ENCODE data around the gene CEP350. TPM values are rescaled to one million over a fixed set of nuclear protein-coding genes. Genes with fewer than 3 reads are reported as not detected.

Gene CEP350
- total RNA-seq, 2 experiments from 2014 or later = 59.3 to 65.1 TPM

- Mint-ChIP-seq H3K4me3 (no peak overlapping the region), H3K9me3 (ENCODE audit: insufficient read depth) (no peaks in the 10 kb centered on the region), H3K27ac (no peak overlapping the region), H3K36me3 (ENCODE audit: low read depth) (no peaks in the 10 kb centered on the region), H3K27me3 (ENCODE audit: low read depth) (peaks cover 29% of the 10 kb centered on the region), H3K4me1 (ENCODE audit: low read depth) (peaks cover 5% of the 10 kb centered on the region)
- no peak for ATAC-seq
- DNase-seq = no peak
- ChIA-PET CTCF (interaction anchor here (1.2 to 1.5 kb wide), 2 partner anchors 42 to 43 kb away, joined by 3 to 4 read pairs; no protein-coding TSS in a partner anchor), POLR2A (no interaction called here)
Measured at GRCh38 chr1:180136331-180136967, 181.8 kb downstream of the CEP350 start.

- no peak for DNase-seq
- H3K27me3 Mint-ChIP-seq (ENCODE audit: low read depth) = peaks cover 26% of the 10 kb centered on the region
- no peaks in the 10 kb centered on the region for H3K36me3 Mint-ChIP-seq (ENCODE audit: low read depth)
- no peaks in the 10 kb centered on the region for H3K4me1 Mint-ChIP-seq (ENCODE audit: low read depth)
- POLR2A ChIA-PET = no interaction called here
- H3K27ac Mint-ChIP-seq = no peak overlapping the region
- CTCF ChIA-PET = interaction anchor here (1.5 kb wide), 1 partner anchor 42 kb away, joined by 3 read pairs; no protein-coding TSS in a partner anchor
- no peak for ATAC-seq
- no peak overlapping the region for H3K4me3 Mint-ChIP-seq
- no peaks in the 10 kb centered on the region for H3K9me3 Mint-ChIP-seq (ENCODE audit: insufficient read depth)
Measured at GRCh38 chr1:180136968-180137356, 182.4 kb downstream of the CEP350 start.

- no peak overlapping the region for H3K4me3 Mint-ChIP-seq
- no peaks in the 10 kb centered on the region for H3K36me3 Mint-ChIP-seq (ENCODE audit: low read depth)
- peaks cover 32% of the 10 kb centered on the region for H3K27me3 Mint-ChIP-seq (ENCODE audit: low read depth)
- CTCF ChIA-PET = interaction anchor here (1.5 kb wide), 1 partner anchor 42 kb away, joined by 3 read pairs; no protein-coding TSS in a partner anchor
- no peak for DNase-seq
- POLR2A ChIA-PET = interaction anchor here (1.0 kb wide), 1 partner anchor 16 kb away, joined by 3 read pairs; the partner anchor contains the start of gene QSOX1
- no peak for ATAC-seq
- no peak overlapping the region for H3K27ac Mint-ChIP-seq
- no peaks in the 10 kb centered on the region for H3K4me1 Mint-ChIP-seq (ENCODE audit: low read depth)
- H3K9me3 Mint-ChIP-seq (ENCODE audit: insufficient read depth) = no peaks in the 10 kb centered on the region
Measured at GRCh38 chr1:180137776-180138175, 183.2 kb downstream of the CEP350 start.

GRCh38 chr1:180141381-180141934 is 186.8 kb downstream of the CEP350 start:
- Mint-ChIP-seq H3K27ac (no peak overlapping the region), H3K4me3 (no peak overlapping the region), H3K36me3 (ENCODE audit: low read depth) (no peaks in the 10 kb centered on the region), H3K27me3 (ENCODE audit: low read depth) (peaks cover 32% of the 10 kb centered on the region), H3K4me1 (ENCODE audit: low read depth) (no peaks in the 10 kb centered on the region), H3K9me3 (ENCODE audit: insufficient read depth) (no peaks in the 10 kb centered on the region)
- ChIA-PET CTCF (no interaction called here), POLR2A (no interaction called here)
- DNase-seq (no peak), ATAC-seq (no peak)

- Mint-ChIP-seq H3K36me3 (ENCODE audit: low read depth) (no peaks in the 10 kb centered on the region), H3K4me3 (no peak overlapping the region), H3K4me1 (ENCODE audit: low read depth) (no peaks in the 10 kb centered on the region), H3K27ac (no peak overlapping the region), H3K9me3 (ENCODE audit: insufficient read depth) (no peaks in the 10 kb centered on the region), H3K27me3 (ENCODE audit: low read depth) (peaks cover 21% of the 10 kb centered on the region)
- ChIA-PET CTCF (no interaction called here), POLR2A (interaction anchor here (0.9 kb wide), 1 partner anchor 10 kb away, joined by 3 read pairs; no protein-coding TSS in a partner anchor)
- ATAC-seq (no peak), DNase-seq (no peak)
Measured at GRCh38 chr1:180143359-180143758, 188.7 kb downstream of the CEP350 start.

- Mint-ChIP-seq H3K27me3 (ENCODE audit: low read depth) (peaks cover 20% of the 10 kb centered on the region), H3K36me3 (ENCODE audit: low read depth) (no peaks in the 10 kb centered on the region), H3K4me1 (ENCODE audit: low read depth) (no peaks in the 10 kb centered on the region), H3K27ac (no peak overlapping the region), H3K4me3 (no peak overlapping the region), H3K9me3 (ENCODE audit: insufficient read depth) (no peaks in the 10 kb centered on the region)
- ATAC-seq (no peak), DNase-seq (no peak)
- CTCF ChIA-PET = interaction anchor here (1.0 kb wide), 1 partner anchor 34 kb away, joined by 3 read pairs; no protein-coding TSS in a partner anchor
- POLR2A ChIA-PET = interaction anchor here (0.9 kb wide), 1 partner anchor 9 kb away, joined by 4 read pairs; no protein-coding TSS in a partner anchor
Measured at GRCh38 chr1:180144659-180145357, 190.2 kb downstream of the CEP350 start.

GRCh38 chr1:180145446-180145845 is 190.8 kb downstream of the CEP350 start:
- CTCF ChIA-PET = interaction anchor here (1.0 kb wide), 1 partner anchor 33 kb away, joined by 3 read pairs; no protein-coding TSS in a partner anchor
- ATAC-seq = no peak
- POLR2A ChIA-PET = interaction anchor here (0.9 to 1.3 kb wide), 2 partner anchors 8 to 9 kb away, joined by 4 read pairs; partner anchors contain the start of gene QSOX1
- Mint-ChIP-seq H3K9me3 (ENCODE audit: insufficient read depth) (no peaks in the 10 kb centered on the region), H3K36me3 (ENCODE audit: low read depth) (no peaks in the 10 kb centered on the region), H3K4me1 (ENCODE audit: low read depth) (no peaks in the 10 kb centered on the region), H3K4me3 (no peak overlapping the region), H3K27ac (no peak overlapping the region), H3K27me3 (ENCODE audit: low read depth) (peaks cover 20% of the 10 kb centered on the region)
- no peak for DNase-seq

- Mint-ChIP-seq H3K27ac (no peak overlapping the region), H3K36me3 (ENCODE audit: low read depth) (no peaks in the 10 kb centered on the region), H3K9me3 (ENCODE audit: insufficient read depth) (no peaks in the 10 kb centered on the region), H3K4me1 (ENCODE audit: low read depth) (peaks cover 25% of the 10 kb centered on the region), H3K27me3 (ENCODE audit: low read depth) (no peaks in the 10 kb centered on the region), H3K4me3 (no peak overlapping the region)
- DNase-seq (no peak), ATAC-seq (no peak)
- CTCF ChIA-PET = no interaction called here
- POLR2A ChIA-PET = no interaction called here
Measured at GRCh38 chr1:180150982-180151381, 196.4 kb downstream of the CEP350 start.

- ATAC-seq = no peak
- Mint-ChIP-seq H3K4me1 (ENCODE audit: low read depth) (peaks cover 30% of the 10 kb centered on the region), H3K27me3 (ENCODE audit: low read depth) (no peaks in the 10 kb centered on the region), H3K9me3 (ENCODE audit: insufficient read depth) (no peaks in the 10 kb centered on the region), H3K4me3 (no peak overlapping the region), H3K27ac (no peak overlapping the region), H3K36me3 (ENCODE audit: low read depth) (no peaks in the 10 kb centered on the region)
- POLR2A ChIA-PET = no interaction called here
- CTCF ChIA-PET = no interaction called here
- no peak for DNase-seq
Measured at GRCh38 chr1:180151508-180151907, 196.9 kb downstream of the CEP350 start.

GRCh38 chr1:180152588-180152987 is 198.0 kb downstream of the CEP350 start:
- ATAC-seq = no peak
- POLR2A ChIA-PET = interaction anchor here (2.6 kb wide), 1 partner anchor 270 kb away, joined by 13 read pairs; the partner anchor contains the start of gene TOR1AIP1
- no peaks in the 10 kb centered on the region for H3K36me3 Mint-ChIP-seq (ENCODE audit: low read depth)
- no peak overlapping the region for H3K4me3 Mint-ChIP-seq
- H3K9me3 Mint-ChIP-seq (ENCODE audit: insufficient read depth) = no peaks in the 10 kb centered on the region
- no peaks in the 10 kb centered on the region for H3K27me3 Mint-ChIP-seq (ENCODE audit: low read depth)
- CTCF ChIA-PET = interaction anchor here (0.7 to 1.1 kb wide), 2 partner anchors 26 to 338 kb away, joined by 3 read pairs; no protein-coding TSS in a partner anchor
- peak overlapping the region; percentile 39 for H3K27ac Mint-ChIP-seq
- no peak for DNase-seq
- H3K4me1 Mint-ChIP-seq (ENCODE audit: low read depth) = peaks cover 38% of the 10 kb centered on the region

- Mint-ChIP-seq H3K4me3 (peak overlapping the region; percentile 92), H3K9me3 (ENCODE audit: insufficient read depth) (no peaks in the 10 kb centered on the region), H3K4me1 (ENCODE audit: low read depth) (peaks cover 38% of the 10 kb centered on the region), H3K27me3 (ENCODE audit: low read depth) (no peaks in the 10 kb centered on the region), H3K27ac (peak overlapping the region; percentile 39), H3K36me3 (ENCODE audit: low read depth) (no peaks in the 10 kb centered on the region)
- DNase-seq (no peak), ATAC-seq (no peak)
- CTCF ChIA-PET = interaction anchor here (0.7 to 1.2 kb wide), 3 partner anchors 26 to 339 kb away, joined by 3 read pairs; no protein-coding TSS in a partner anchor
- POLR2A ChIA-PET = interaction anchor here (2.6 kb wide), 1 partner anchor 270 kb away, joined by 13 read pairs; the partner anchor contains the start of gene TOR1AIP1
Measured at GRCh38 chr1:180153032-180153431, 198.4 kb downstream of the CEP350 start.
